Fibroblast of the aortic adventitia (primary cell): ENCODE measurements around the gene CACNA1I. TPM values are rescaled to one million over a fixed set of nuclear protein-coding genes. Genes with fewer than 3 reads are reported as not detected.

Source experiments
- DNase-seq: peaks from one replicate; pipeline ENCODE4 v3.0.0-alpha.2; 2010; ENCODE audit warnings: low read depth
- H3K4me3 ChIP-seq: 2 replicates; pipeline ENCODE4 v1.5.1; 2011; ENCODE audit warnings: low read depth, mild to moderate bottlenecking, control low read depth, low read length, moderate library complexity
- total RNA-seq: library from RNA; depleted of rRNA; stranded (reverse); fragments of >200 nt; gene quantifications from 2 replicates; pipeline ENCODE4 v1.2.3, GENCODE V29; 2012; ENCODE audit warnings: low replicate concordance
- TF ChIP-seq, protein P1 (sequence below): IDR thresholded peaks from 2 replicates; pipeline ENCODE4 v1.5.1; 2011; ENCODE audit warnings: mild to moderate bottlenecking, low read length, control low read depth, inconsistent platforms; ENCODE audit not compliant: insufficient read depth

The CACNA1I gene
- total RNA-seq, 1 donor, result under 0.01 TPM

- peak; percentile 56 for DNase-seq
Measured at GRCh38 chr22:39592081-39593065, 21.8 kb downstream of the CACNA1I start.

DNA sequence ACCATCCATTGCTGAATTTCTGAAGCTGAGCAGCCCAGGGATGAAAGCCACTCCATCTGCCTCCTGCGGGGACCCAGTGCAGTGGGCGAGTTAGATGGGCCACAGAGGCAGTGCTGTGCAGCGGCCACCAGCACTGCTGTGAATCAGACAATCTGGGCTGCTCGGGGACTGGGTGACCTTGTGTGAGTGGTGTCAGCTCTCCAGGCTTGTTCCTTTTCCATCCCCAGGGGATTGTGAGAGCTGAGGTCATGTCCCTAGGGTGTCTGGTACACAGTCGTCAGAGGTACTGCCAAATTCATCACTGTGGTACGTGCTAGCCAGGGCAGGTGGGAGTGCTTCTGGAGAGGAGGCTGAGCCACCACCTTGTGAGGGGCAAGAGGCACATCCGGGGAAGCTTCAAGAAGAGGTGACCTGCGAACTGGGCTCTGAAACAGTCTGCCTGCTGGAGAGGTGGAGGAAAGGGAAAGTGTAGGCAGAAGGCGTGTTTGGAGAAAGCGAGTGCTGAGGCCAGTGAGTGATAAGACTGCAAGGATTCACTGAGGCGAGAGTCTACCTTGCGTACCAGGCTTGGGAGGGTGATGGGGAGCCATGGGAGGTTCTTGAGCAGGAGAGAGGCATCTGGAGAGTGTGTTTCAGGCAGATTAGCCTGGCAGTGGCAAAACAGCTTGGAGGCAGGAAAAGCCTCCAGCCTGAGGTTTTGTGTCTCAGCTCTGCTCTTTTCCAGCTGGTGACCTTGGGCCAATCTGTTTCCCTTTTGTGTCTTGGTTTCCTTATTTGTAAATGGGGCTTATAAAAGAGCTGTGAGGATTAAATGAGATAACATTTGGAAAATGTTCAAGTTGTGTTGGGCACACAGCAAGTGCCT lies 22.7 kb downstream of the CACNA1I start:
- no peak for DNase-seq
- TF ChIP-seq, protein P1, sequence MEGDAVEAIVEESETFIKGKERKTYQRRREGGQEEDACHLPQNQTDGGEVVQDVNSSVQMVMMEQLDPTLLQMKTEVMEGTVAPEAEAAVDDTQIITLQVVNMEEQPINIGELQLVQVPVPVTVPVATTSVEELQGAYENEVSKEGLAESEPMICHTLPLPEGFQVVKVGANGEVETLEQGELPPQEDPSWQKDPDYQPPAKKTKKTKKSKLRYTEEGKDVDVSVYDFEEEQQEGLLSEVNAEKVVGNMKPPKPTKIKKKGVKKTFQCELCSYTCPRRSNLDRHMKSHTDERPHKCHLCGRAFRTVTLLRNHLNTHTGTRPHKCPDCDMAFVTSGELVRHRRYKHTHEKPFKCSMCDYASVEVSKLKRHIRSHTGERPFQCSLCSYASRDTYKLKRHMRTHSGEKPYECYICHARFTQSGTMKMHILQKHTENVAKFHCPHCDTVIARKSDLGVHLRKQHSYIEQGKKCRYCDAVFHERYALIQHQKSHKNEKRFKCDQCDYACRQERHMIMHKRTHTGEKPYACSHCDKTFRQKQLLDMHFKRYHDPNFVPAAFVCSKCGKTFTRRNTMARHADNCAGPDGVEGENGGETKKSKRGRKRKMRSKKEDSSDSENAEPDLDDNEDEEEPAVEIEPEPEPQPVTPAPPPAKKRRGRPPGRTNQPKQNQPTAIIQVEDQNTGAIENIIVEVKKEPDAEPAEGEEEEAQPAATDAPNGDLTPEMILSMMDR, result no peak
- no peak overlapping the region for H3K4me3 ChIP-seq

More at GRCh38 chr22:39592081-39593065, 21.8 kb downstream of the CACNA1I start:
- TF ChIP-seq, protein P1, result no peak
- H3K4me3 ChIP-seq, result no peak overlapping the region

DNA sequence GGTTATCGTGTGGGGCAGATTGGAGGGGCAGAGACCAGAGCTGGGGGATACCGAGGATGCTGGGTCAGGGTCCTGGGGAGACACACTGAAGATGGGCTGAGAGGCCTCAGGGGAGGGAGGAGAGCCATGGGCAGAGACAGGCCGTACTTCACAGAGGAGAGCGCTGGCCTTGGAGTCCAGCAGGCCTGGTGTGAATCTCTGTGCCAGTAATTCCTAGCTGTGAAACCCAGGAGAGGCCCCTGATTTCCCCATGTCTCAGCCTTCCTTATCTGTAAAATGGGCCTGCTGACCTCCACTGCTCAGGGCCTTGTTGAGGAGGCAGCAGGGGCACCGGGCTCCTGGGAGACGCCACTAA lies 23.4 kb downstream of the CACNA1I start:
- no peak for DNase-seq
- TF ChIP-seq, protein P1, result no peak
- H3K4me3 ChIP-seq, result no peak overlapping the region

DNA sequence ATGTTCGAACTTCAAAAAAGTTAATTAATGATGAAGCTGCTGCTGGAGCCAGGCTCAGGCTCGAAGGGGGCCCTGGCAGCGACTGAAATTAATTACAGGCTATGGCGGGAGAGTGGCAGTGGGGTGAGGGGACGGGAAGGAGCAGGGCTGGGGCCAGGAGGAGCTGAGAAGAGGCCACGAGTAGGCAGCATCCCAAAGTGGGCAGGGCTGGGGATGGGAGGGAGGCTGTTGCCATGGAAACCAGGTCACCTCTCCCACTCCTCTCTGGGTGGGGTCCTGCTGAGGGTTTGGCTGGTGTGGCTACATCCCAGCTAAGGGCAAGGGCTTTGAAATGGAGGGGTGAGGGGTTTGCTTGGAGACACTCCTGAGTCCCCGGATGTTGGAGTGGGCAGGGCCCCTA lies 23.9 kb downstream of the CACNA1I start:
- H3K4me3 ChIP-seq, result no peak overlapping the region
- DNase-seq, result no peak
- TF ChIP-seq, protein P1, result no peak

GRCh38 chr22:39595622-39596172 lies 25.1 kb downstream of the CACNA1I start:
- no peak overlapping the region for H3K4me3 ChIP-seq
- no peak for DNase-seq
- TF ChIP-seq, protein P1, result no peak

DNA sequence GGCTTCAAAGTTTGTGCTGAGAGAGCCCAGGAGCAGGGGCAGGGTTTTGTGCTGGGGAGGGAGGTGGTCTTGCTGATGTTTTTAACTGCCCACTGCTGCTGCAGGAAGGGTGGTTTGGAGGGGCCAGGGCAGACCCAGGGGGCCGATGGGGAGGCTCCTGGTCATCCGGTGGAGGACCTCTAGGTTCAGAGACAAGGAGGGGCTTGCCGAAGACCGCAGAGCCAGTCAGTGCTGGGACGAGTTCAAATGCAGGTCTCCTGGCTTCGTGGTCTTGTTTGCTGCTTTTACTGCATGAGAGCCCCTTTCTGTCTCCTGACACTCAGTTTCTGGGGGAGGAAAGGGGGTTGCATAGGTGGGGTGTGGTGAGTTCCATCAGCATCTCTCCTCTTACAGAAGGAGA lies 26.0 kb downstream of the CACNA1I start:
- TF ChIP-seq, protein P1, result no peak
- H3K4me3 ChIP-seq, result no peak overlapping the region
- DNase-seq, result no peak
